Measurements from ENCODE around the gene ATF7. TPM values are rescaled to one million over a fixed set of nuclear protein-coding genes. Genes with fewer than 3 reads are reported as not detected.

Gene ATF7
- total RNA-seq, 4 donors from 2014 or later, result 14.2 to 29.7 (median 26.8) TPM

GRCh38 chr12:53579545-53579955 lies 46.6 kb downstream of the ATF7 start:
- Histone ChIP-seq H3K9me3 (no peaks in the 10 kb centered on the region), H3K4me1 (peaks cover 8 to 26% (median 19%) of the 10 kb centered on the region in 4 donors), H3K27me3 (no peaks in the 10 kb centered on the region), H3K4me3 (no peak overlapping the region), H3K36me3 (peaks cover 0 to 6% (median 0%) of the 10 kb centered on the region in 4 donors), H3K27ac (no peak overlapping the region)
- intact Hi-C loops (cut with DNase I; ENCODE audit: low total_unique reads), result no loop called here
- no peak for DNase-seq
- in situ Hi-C loops (cut with MboI; ENCODE audit: low pct_ligation_motif_present in 1 of 4, low pct_unique_long_range_greater_than_20kb in 1 of 4, low sequenced_read_pairs in 3 of 4), result no loop called here
- 78 to 85% methylated on average over 2 to 5 of the region's 5 CpGs for WGBS, 2 donors (ENCODE audit: low coverage in 1 of 2)
- no peak for TF ChIP-seq POLR2AphosphoS5 (IDR thresholded peaks at IDR 0.05)
- no peak for TF ChIP-seq POLR2A (IDR thresholded peaks at IDR 0.05)

DNA sequence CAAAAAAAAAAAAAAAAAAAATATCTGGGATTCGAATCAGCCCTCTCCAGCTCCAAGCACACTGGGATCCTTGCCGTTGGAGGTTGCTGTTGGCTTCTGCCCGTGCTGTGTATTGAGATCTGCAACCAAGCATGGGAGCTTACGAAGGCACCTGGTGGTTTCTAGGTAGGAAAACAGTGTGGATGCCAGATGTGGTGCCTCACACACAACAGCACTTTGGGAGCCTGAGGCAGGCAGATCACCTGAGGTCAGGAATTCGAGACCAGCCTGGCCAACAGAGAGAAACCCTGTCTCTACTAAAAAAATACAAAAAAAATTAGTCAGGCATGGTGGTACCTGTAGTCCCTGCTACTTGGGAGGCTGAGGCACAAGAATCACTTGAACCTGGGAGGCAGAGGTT lies 47.4 kb downstream of the ATF7 start:
- in situ Hi-C loops (cut with MboI; ENCODE audit: low pct_ligation_motif_present in 1 of 4, low pct_unique_long_range_greater_than_20kb in 1 of 4, low sequenced_read_pairs in 3 of 4), result no loop called here
- Histone ChIP-seq H3K9me3 (no peaks in the 10 kb centered on the region), H3K4me1 (peaks cover 8 to 31% (median 22%) of the 10 kb centered on the region in 4 donors), H3K27ac (no peak overlapping the region), H3K4me3 (no peak overlapping the region), H3K27me3 (no peaks in the 10 kb centered on the region), H3K36me3 (peaks cover 0 to 6% (median 1%) of the 10 kb centered on the region in 4 donors)
- TF ChIP-seq POLR2A (IDR thresholded peaks at IDR 0.05) (no peak), EP300 (IDR thresholded peaks at IDR 0.05; ENCODE audit: low read depth) (no peak), POLR2AphosphoS5 (IDR thresholded peaks at IDR 0.05) (no peak), CTCF (IDR thresholded peaks at IDR 0.05) (no peak)
- intact Hi-C loops (cut with DNase I; ENCODE audit: low total_unique reads), result no loop called here
- no peak for DNase-seq
- WGBS, 2 donors (ENCODE audit: low coverage in 1 of 2), result 87 to 100% methylated on average over 4 to 5 of the region's 5 CpGs

DNA sequence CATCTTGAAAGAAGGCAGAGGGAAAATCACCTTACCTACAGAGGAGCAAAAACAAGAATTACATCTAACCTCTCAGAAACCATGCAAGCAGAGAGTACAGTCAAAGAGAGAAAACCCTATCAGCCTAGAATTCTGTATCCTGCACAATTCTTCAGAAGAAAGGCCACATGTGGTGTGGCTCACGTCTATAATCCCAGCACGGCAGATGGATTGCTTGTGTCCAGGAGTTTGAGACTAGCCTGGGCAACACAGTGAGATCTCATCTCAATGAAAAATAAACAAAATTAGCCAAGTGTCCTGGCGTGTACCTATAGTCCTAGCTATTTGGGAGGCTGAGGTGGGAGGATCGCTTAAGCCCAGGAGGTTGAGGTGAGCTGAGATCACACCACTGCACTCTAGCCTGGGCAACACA lies 48.2 kb downstream of the ATF7 start:
- Histone ChIP-seq H3K27ac (no peak overlapping the region), H3K27me3 (no peaks in the 10 kb centered on the region), H3K4me3 (no peak overlapping the region), H3K36me3 (peaks cover 0 to 6% (median 1%) of the 10 kb centered on the region in 4 donors), H3K4me1 (peaks cover 8 to 31% (median 22%) of the 10 kb centered on the region in 4 donors), H3K9me3 (no peaks in the 10 kb centered on the region)
- in situ Hi-C loops (cut with MboI; ENCODE audit: low pct_ligation_motif_present in 1 of 4, low pct_unique_long_range_greater_than_20kb in 1 of 4, low sequenced_read_pairs in 3 of 4), result no loop called here
- intact Hi-C loops (cut with DNase I; ENCODE audit: low total_unique reads), result no loop called here
- DNase-seq, result no peak
- TF ChIP-seq CTCF (IDR thresholded peaks at IDR 0.05), result no peak
- no peak for TF ChIP-seq POLR2A (IDR thresholded peaks at IDR 0.05)
- TF ChIP-seq EP300 (IDR thresholded peaks at IDR 0.05; ENCODE audit: low read depth), result no peak
- TF ChIP-seq POLR2AphosphoS5 (IDR thresholded peaks at IDR 0.05), result no peak
- WGBS, 2 donors (ENCODE audit: low coverage in 1 of 2), result 83% methylated on average over 4 of the region's 4 CpGs; no CpG with 5 or more reads in 1 of the 2 donors

DNA sequence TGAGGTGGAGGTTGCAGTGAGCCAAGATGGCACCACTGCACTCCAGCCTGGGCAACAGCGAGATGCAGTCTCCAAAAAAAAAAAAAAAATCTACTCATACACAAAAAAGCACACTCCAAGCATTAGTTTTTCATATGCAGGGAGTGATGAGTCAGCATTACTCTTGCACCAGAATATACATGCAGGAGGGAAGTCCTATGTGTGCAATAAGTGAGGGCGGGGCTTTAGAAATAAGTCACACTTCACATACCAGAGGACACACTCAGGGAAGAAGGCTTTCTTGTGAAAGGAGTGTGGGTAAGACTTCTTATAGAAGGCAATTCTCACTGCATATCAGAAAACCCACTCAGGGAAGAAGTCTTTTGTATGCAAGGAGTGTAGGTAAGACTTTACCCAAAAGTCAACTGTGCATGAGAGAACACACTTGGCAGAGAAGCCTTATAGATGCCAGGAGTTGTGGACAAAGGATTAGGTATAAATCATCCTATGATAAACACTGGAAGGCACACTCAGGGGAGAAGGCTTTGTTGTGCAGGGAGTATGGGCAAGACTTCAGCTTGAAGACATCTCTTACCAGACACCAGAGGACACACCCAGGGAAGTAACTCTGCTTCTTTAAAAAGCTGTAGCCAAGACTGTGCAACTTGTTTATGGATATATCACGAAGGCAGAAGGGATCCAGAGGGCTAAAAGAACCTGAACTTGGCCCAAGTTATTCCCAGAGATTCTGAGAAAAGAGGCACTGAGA lies 50.5 kb downstream of the ATF7 start:
- in situ Hi-C loops (cut with MboI; ENCODE audit: low pct_ligation_motif_present in 1 of 4, low pct_unique_long_range_greater_than_20kb in 1 of 4, low sequenced_read_pairs in 3 of 4), result no loop called here
- peaks cover 8 to 31% (median 22%) of the 10 kb centered on the region in 4 donors for H3K4me1 ChIP-seq
- peak overlapping the region; percentile 21 to 59 (median 52) for H3K27ac ChIP-seq
- H3K4me3 ChIP-seq, result no peak overlapping the region
- H3K9me3 ChIP-seq, result no peaks in the 10 kb centered on the region
- intact Hi-C loops (cut with DNase I; ENCODE audit: low total_unique reads), result no loop called here
- DNase-seq, result no peak
- no peaks in the 10 kb centered on the region for H3K27me3 ChIP-seq
- TF ChIP-seq CTCF (IDR thresholded peaks at IDR 0.05) (no peak), POLR2AphosphoS5 (IDR thresholded peaks at IDR 0.05) (no peak), POLR2A (IDR thresholded peaks at IDR 0.05) (no peak), EP300 (IDR thresholded peaks at IDR 0.05; ENCODE audit: low read depth) (no peak)
- peaks cover 0 to 6% (median 1%) of the 10 kb centered on the region in 4 donors for H3K36me3 ChIP-seq
- whole genome bisulfite sequencing, 2 donors (ENCODE audit: low coverage in 1 of 2), result 44 to 73% methylated on average over 2 to 3 of the region's 3 CpGs
